ENCODE data around the gene ITGB2. TPM values are rescaled to one million over a fixed set of nuclear protein-coding genes. Genes with fewer than 3 reads are reported as not detected.

ITGB2 gene
- total RNA-seq, 4 donors from 2014 or later = 33.2 to 110 (median 44.0) TPM

- intact Hi-C loops (cut with DNase I) = loop anchor here (10.0 kb wide), 1 partner anchor 332 kb away; no protein-coding TSS in a partner anchor
- H3K9me3 ChIP-seq = no peaks in the 10 kb centered on the region
Measured at GRCh38 chr21:44942566-44942965, 21.9 kb upstream of the ITGB2 start.

GRCh38 chr21:44941567-44941966, 20.9 kb upstream of the ITGB2 start:
- Histone ChIP-seq H3K27ac (replicated peaks in 1 of 4) (no peak overlapping the region), H3K36me3 (peaks cover 8 to 36% (median 27%) of the 10 kb centered on the region in 4 donors), H3K4me1 (peaks cover 29 to 45% (median 33%) of the 10 kb centered on the region in 4 donors), H3K27me3 (no peaks in the 10 kb centered on the region), H3K4me3 (no peak overlapping the region), H3K9me3 (no peaks in the 10 kb centered on the region)
- intact Hi-C loops (cut with DNase I) = loop anchor here (10.0 kb wide), 1 partner anchor 333 kb away; no protein-coding TSS in a partner anchor
- 89% methylated on average over 8 of the region's 8 CpGs for WGBS
- no peak for DNase-seq (ENCODE audit: extremely low spot score)
- TF ChIP-seq EP300 (IDR thresholded peaks at IDR 0.05) = no peak
- no peak for TF ChIP-seq POLR2A (IDR thresholded peaks at IDR 0.05; ENCODE audit: low read depth)
- TF ChIP-seq CTCF (IDR thresholded peaks at IDR 0.05) = no peak
- TF ChIP-seq POLR2AphosphoS5 (IDR thresholded peaks at IDR 0.05) = no peak

More at GRCh38 chr21:44942566-44942965, 21.9 kb upstream of the ITGB2 start:
- DNase-seq (ENCODE audit: extremely low spot score) = no peak
- peaks cover 30 to 49% (median 35%) of the 10 kb centered on the region in 4 donors for H3K4me1 ChIP-seq
- H3K27me3 ChIP-seq = no peaks in the 10 kb centered on the region
- no peak overlapping the region for H3K27ac ChIP-seq (replicated peaks in 1 of 4)
- no peak overlapping the region for H3K4me3 ChIP-seq
- TF ChIP-seq CTCF (IDR thresholded peaks at IDR 0.05) = no peak
- 85% methylated on average over 2 of the region's 2 CpGs for WGBS
- peaks cover 8 to 46% (median 32%) of the 10 kb centered on the region in 4 donors for H3K36me3 ChIP-seq

- Histone ChIP-seq H3K27ac (replicated peaks in 1 of 4) (peak overlapping the region; percentile 71 to 80 (median 73)), H3K4me3 (peak overlapping the region; percentile 69 to 98 (median 93)), H3K27me3 (no peaks in the 10 kb centered on the region), H3K9me3 (no peaks in the 10 kb centered on the region), H3K36me3 (peaks cover 5 to 25% (median 19%) of the 10 kb centered on the region in 4 donors), H3K4me1 (peaks cover 26 to 41% (median 33%) of the 10 kb centered on the region in 4 donors)
- intact Hi-C loops (cut with DNase I) = loop anchor here (10.0 kb wide), 1 partner anchor 335 kb away; no protein-coding TSS in a partner anchor
- WGBS = 0% methylated on average over 14 of the region's 53 CpGs
- no peak for DNase-seq (ENCODE audit: extremely low spot score)
- TF ChIP-seq CTCF (IDR thresholded peaks at IDR 0.05) (no peak), POLR2A (IDR thresholded peaks at IDR 0.05; ENCODE audit: low read depth) (no peak), POLR2AphosphoS5 (IDR thresholded peaks at IDR 0.05) (no peak), EP300 (IDR thresholded peaks at IDR 0.05) (no peak)
Measured at GRCh38 chr21:44940116-44940631, 19.5 kb upstream of the ITGB2 start.

GRCh38 chr21:44939532-44940115, 18.9 kb upstream of the ITGB2 start, which contains the start of gene SLX9:
Gene SLX9 (plus strand): TSS chr21:44940029. CDS start chr21:44940058, 29 bp downstream.
- Histone ChIP-seq H3K9me3 (no peaks in the 10 kb centered on the region), H3K4me3 (peak within 1 kb of the TSS; percentile 69 to 98 (median 93)), H3K4me1 (peaks cover 26 to 41% (median 33%) of the 10 kb centered on the region in 4 donors), H3K27ac (replicated peaks in 1 of 4) (peak within 1 kb of the TSS; percentile 71 to 80 (median 73)), H3K27me3 (peaks cover 0 to 3% (median 0%) of the 10 kb centered on the region in 4 donors), H3K36me3 (peaks cover 0 to 19% (median 14%) of the 10 kb centered on the region in 4 donors)
- DNase-seq (ENCODE audit: extremely low spot score) = no peak
- 8% methylated on average over 22 of the region's 69 CpGs for WGBS
- TF ChIP-seq CTCF (IDR thresholded peaks at IDR 0.05) (peak in 1 of 3 experiments; percentile 17), POLR2A (IDR thresholded peaks at IDR 0.05; ENCODE audit: low read depth) (peak; percentile 68), POLR2AphosphoS5 (IDR thresholded peaks at IDR 0.05) (peak; percentile 84 to 86), EP300 (IDR thresholded peaks at IDR 0.05) (no peak)
- intact Hi-C loops (cut with DNase I) = loop anchor here (10.0 kb wide), 1 partner anchor 335 kb away; no protein-coding TSS in a partner anchor
